Dedifferentiated amniotic fluid mesenchymal stem cell (primary cell): ENCODE measurements around the gene CEACAM19.
"Not testable (repeated sequence)": the region's sequence is repeated elsewhere in the genome, so short reads cannot be mapped to it uniquely, and the experiment has no call there.

Experiments
- DNase-seq: peaks from one replicate; pipeline ENCODE4 v3.0.0-alpha.2; 2016; ENCODE audit errors: extremely low spot score

The CEACAM19 gene

DNA sequence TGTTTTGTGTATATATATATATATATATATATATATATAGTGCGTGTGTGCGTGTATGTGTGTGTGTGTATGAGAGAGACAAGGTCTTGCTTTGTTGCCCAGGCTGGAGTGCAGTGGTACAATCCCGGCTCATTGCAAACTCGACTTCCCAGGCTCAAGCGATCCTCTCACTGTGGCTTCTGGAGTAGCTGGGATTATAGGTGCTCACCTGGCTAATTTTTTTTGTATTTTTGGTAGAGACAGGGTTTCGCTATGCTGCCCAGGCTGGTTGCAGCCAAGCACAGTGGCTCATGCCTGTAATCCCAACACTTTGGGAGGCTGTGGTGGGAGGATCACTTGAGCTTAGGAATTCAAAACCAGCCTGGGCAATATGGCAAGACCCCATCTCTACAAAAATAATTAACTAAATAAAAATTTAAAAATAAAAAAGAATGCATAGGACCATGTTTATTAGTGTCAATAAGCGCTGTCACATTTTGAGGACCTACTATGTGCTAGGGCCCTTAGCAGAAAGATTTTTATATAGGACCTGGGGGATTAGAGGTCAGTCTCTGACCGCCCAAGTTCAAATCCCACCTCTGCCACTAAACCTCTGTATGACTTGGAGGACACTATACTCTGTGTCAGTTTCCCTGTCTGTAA, 25.8 kb upstream of the CEACAM19 start:
- DNase-seq, result no peak

- no peak for DNase-seq
These were observed 25.2 kb upstream of the CEACAM19 start for GRCh38 chr19:44646049-44646416.

GRCh38 chr19:44647144-44647543, 24.1 kb upstream of the CEACAM19 start:
- no peak for DNase-seq

DNA sequence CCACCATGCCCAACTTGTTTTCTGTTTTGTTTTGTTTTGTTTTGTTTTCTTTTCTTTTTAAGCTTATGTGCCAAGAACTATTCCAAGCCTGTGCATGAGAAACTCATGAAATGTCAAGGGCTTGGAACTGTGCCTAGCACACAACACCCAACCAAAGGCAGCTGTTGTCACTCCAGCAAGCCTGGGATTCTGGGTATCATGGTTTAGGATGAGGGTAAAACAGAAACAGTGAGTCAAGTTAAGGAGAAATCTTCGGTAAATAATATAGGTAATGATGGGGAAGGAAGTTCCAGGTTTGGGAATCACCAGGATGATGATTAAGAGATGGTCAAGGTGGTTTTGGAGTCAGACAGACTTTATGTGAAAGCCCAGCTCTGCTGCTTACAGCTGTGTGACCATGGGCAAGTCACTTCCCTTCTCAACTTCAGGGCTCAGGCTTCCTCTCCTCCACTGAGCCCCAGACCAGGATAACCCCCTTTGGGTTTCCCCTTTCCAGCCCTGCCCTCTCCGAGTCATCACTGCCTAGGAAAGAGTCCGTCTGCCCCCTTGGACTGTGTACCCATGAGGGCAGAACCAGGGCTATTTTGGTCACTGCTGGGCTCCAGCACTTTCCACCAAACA, 22.5 kb upstream of the CEACAM19 start:
- DNase-seq, result peak; percentile 84

- no peak for DNase-seq
These were observed 21.6 kb upstream of the CEACAM19 start for GRCh38 chr19:44649578-44650145.

- no peak for DNase-seq
These were observed 17.9 kb upstream of the CEACAM19 start for GRCh38 chr19:44653343-44653742.

- DNase-seq, result no peak
These were observed 17.1 kb upstream of the CEACAM19 start for GRCh38 chr19:44653977-44654774.

GRCh38 chr19:44657211-44657921, 13.9 kb upstream of the CEACAM19 start:
- DNase-seq, result peak; percentile 60

DNA sequence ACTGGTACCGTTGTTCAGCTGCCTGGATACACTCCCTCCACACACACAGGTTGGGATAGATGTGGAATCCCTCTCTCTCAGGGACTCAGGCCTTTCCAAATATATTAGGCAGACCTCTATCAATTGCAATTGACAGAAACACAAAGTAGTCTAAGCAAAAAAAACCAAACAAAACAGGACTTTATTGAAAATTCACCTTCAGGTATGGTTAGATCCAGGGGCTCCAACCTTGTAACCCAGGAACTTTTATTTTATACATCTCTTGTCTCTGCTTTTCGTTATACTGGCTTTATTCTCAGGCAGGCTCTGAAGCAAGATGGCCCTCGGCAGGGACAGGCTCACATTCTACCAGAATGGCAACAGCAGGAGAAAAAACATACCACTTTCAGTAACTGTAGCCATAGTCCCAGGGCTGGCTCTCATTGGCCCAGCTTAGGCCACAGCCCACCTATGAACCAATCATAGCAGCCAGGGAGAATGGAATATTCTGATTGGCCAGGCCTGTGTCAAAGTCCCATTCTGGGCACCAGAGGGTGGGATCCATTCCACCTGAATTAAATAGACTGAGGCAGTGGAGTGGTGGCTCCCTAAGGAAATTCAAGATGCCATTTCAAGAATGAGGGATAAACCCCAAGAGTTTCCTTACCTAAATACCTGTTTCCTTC, 13.1 kb upstream of the CEACAM19 start:
- DNase-seq, result no peak

DNA sequence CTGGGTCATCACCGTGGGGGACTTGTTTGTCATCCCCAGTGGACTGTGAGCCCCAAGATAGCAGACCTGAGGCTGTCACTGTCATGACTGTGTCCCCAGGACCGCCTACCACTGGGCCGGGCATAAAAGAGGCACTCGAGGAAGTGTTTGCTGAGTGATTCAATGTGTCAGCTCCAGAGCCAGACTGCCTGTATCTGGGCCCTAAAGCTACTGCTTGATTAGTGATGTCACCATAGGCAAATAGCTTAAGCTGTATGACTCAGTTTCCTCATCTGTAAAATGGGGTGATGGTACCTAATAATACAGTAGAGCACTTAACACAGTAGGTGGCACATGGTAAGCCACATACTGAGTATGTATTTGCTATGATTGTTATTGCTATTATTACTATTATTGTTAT, 11.2 kb upstream of the CEACAM19 start:
- no peak for DNase-seq

- no peak for DNase-seq
These were observed 10.1 kb upstream of the CEACAM19 start for GRCh38 chr19:44661205-44661604.

DNA sequence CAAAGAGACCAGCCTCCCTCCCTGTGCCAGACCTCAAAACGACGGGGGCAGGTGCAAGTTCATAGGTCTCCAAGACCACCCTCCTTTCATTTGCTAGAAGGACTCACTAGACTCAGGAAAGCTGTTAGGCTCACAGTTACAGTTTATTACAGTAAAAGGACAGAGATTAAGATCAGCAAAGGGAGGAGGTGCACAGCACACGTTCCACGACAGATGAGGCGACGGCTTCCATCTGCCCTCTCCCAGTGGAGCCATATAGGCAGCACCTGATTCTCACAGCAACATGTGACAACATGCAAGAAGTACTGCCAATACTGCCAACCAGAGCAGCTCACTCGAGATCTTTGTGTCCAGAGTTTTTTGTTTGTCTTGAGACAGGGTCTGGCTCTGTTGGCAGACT, 9.4 kb upstream of the CEACAM19 start:
- no peak for DNase-seq

DNA sequence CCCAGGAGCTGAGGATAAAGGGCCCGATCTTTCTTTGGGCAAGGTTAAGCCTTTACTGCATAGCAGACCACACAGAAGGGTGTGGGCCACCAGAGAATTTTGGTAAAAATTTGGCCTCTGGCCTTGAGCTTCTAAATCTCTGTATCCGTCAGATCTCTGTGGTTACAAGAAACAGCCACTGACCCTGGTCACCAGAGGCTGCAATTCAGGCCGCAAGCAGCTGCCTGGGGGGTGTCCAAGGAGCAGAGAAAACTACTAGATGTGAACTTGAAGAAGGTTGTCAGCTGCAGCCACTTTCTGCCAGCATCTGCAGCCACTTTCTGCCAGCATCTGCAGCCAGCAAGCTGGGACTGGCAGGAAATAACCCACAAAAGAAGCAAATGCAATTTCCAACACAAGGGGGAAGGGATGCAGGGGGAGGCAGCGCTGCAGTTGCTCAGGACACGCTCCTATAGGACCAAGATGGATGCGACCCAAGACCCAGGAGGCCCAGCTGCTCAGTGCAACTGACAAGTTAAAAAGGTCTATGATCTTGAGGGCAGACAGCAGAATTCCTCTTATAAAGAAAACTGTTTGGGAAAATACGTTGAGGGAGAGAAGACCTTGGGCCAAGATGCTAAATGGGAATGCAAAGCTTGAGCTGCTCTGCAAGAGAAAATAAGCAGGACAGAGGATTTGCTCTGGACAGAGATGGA, 8.4 kb upstream of the CEACAM19 start:
- no peak for DNase-seq

- no peak for DNase-seq
These were observed 7.3 kb upstream of the CEACAM19 start for GRCh38 chr19:44663996-44664395.

- no peak for DNase-seq
These were observed 6.3 kb upstream of the CEACAM19 start for GRCh38 chr19:44664976-44665375.

DNA sequence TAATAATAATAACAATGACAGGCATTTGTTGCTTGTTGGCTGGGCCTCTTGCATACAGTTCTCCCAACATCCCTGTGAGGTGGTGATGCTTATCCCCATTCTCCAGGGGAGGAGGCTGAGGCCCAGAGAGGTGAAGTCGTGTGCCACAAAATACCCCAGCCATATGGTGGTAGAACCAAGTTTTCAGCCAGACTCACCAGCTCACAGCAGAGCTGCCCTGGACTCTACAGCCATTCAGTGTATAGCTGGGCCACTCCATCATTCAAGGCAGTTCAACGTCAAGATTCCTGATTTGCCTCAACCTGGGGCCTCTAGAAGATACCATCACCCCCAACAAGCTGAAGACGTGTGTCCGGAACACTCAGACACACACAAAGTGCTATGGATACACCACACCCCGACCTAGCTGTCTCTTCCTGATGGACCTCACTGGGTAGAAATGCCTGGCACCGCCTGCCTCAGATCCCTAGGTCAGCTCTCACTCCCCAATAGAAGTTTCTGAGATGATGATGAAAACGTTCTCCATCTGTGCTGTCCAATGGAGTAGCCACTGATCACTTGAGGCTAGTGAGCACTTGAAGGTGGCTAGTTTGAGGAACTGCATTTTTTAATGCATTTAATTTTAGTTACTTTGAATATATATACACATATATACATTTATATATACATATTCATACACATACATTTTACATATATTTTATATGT, 4.3 kb upstream of the CEACAM19 start:
- no peak for DNase-seq

DNA sequence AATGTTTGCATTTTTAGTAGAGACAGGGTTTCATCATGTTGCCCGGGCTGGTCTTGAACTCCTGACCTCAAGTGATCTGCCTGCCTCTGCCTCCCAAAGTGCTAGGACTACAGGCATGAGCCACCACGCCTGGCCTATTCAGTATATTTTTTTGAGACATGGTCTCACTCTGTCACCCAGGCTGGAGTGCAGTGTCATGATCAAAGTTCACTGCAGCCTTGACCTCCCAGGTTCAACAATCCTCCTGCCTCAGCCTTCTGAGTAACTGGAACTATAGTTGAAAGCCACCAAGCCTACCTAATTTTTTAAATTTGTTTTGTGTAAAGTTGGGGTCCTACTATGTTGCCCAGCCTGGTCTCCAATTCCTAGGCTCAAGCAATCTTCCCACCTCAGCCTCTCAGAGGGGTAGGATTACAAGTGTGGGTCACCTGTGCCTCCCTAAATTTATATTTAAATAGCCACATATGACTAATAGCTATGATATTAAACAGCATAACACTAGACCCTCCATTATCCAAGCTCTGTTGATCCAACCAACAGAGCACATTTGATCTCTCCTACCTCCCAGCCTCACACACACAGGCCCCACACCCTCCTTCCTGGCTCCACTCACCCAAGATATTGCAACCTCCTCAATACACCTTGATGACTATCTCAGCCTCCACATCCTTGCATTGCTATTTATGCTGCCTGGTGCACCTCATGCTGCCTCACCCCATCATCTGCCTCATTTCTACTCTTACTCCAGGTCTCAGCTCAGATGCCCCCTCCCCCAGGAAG, 2.1 kb upstream of the CEACAM19 start:
- no peak for DNase-seq

GRCh38 chr19:44670027-44670426, 1.3 kb upstream of the CEACAM19 start:
- not testable (repeated sequence) for DNase-seq

GRCh38 chr19:44672226-44672625, 944 bp downstream of the CEACAM19 start:
- DNase-seq, result no peak
